ENCODE measurements around the gene XRCC5. TPM values are rescaled to one million over a fixed set of nuclear protein-coding genes. Genes with fewer than 3 reads are reported as not detected.

The XRCC5 gene
- total and polyA plus RNA-seq, 10 of the 15 experiments (the other 5 are each of a cell fraction or from before 2014, with no cell fraction given): 259 to 815 (median 530) TPM

GRCh38 chr2:216229277-216229914, 120.2 kb downstream of the XRCC5 start:
- H3K4me2 ChIP-seq (ENCODE audit: control insufficient read depth, insufficient read depth): no peak overlapping the region
- POLR2A ChIA-PET: no interaction called here
- H3K9me3 ChIP-seq (replicated peaks; ENCODE audit: control insufficient read depth, insufficient read depth, low read length): no peaks in the 10 kb centered on the region; the same call in 1 of the 3 replicates
- H3K4me3 ChIP-seq: no peak overlapping the region
- no peak overlapping the region for H3K27ac ChIP-seq (ENCODE audit: control insufficient read depth, insufficient read depth)
- no peaks in the 10 kb centered on the region for H3K27me3 ChIP-seq (replicated peaks in 1 of 2; ENCODE audit: control insufficient read depth in 2 of 2, insufficient read depth in 2 of 2, low read length in 1 of 2)
- ATAC-seq (no peak), FAIRE-seq (no peak), DNase-seq (ENCODE audit: low read depth, low spot score) (no peak)
- SMC1A ChIA-PET (ENCODE audit: uncharacterized antibody, unreplicated experiment): interaction anchor here (0.6 kb wide), 1 partner anchor 53 kb away, joined by 3 read pairs; no protein-coding TSS in a partner anchor
- no peaks in the 10 kb centered on the region for H3K4me1 ChIP-seq (ENCODE audit: control insufficient read depth, insufficient read depth, low read length)
- WGBS (ENCODE audit: insufficient coverage, insufficient replicate concordance, low lambda C conversion rate, missing lambda C conversion rate): 76% methylated on average over 5 of the region's 5 CpGs
- BruUV-seq (replicated peaks): no TSS peak
- RAD21 ChIA-PET (ENCODE audit: unreplicated experiment): no interaction called here
- CTCF ChIA-PET: no interaction called here
- H3K9ac ChIP-seq (ENCODE audit: control insufficient read depth, insufficient read depth, low read length): no peak overlapping the region
- H4K20me1 ChIP-seq (ENCODE audit: control insufficient read depth, insufficient read depth): no peaks in the 10 kb centered on the region
- intact Hi-C loops (cut with micrococcal nuclease; ENCODE audit: unreplicated experiment) (no loop called here), in situ Hi-C loops (cut with MboI) (no loop called here)
- H2AFZ ChIP-seq (ENCODE audit: control insufficient read depth, low read depth, low read length): no peak overlapping the region
- no peaks in the 10 kb centered on the region for H3K79me2 ChIP-seq (ENCODE audit: control insufficient read depth, insufficient read depth, low read length)
- TF ChIP-seq SMAD5 (IDR thresholded peaks at IDR 0.05; ENCODE audit: low read depth) (no peak), SIN3A (IDR thresholded peaks at IDR 0.05; ENCODE audit: low read depth, low read length) (no peak), GABPA (IDR thresholded peaks at IDR 0.05; ENCODE audit: low read depth) (no peak)
- H3K36me3 ChIP-seq (ENCODE audit: control insufficient read depth in 2 of 2, insufficient read depth in 2 of 2, low read length in 1 of 2): no peaks in the 10 kb centered on the region; a peak in 1 of 4 replicates

- RAD21 ChIA-PET (ENCODE audit: unreplicated experiment): no interaction called here
- no peak for FAIRE-seq
- H3K4me1 ChIP-seq (ENCODE audit: control insufficient read depth, insufficient read depth, low read length): no peaks in the 10 kb centered on the region
- SMC1A ChIA-PET (ENCODE audit: uncharacterized antibody, unreplicated experiment): no interaction called here
- no peaks in the 10 kb centered on the region; the same call in 1 of the 3 replicates for H3K9me3 ChIP-seq (replicated peaks; ENCODE audit: control insufficient read depth, insufficient read depth, low read length)
- ATAC-seq: no peak
- no peaks in the 10 kb centered on the region for H3K27me3 ChIP-seq (replicated peaks in 1 of 2; ENCODE audit: control insufficient read depth in 2 of 2, insufficient read depth in 2 of 2, low read length in 1 of 2)
- H3K9ac ChIP-seq (ENCODE audit: control insufficient read depth, insufficient read depth, low read length): no peak overlapping the region
- BruUV-seq (replicated peaks): no TSS peak
- H4K20me1 ChIP-seq (ENCODE audit: control insufficient read depth, insufficient read depth): no peaks in the 10 kb centered on the region
- CTCF ChIA-PET: interaction anchor here (0.9 to 1.8 kb wide), 2 partner anchors 9 to 52 kb away, joined by 3 to 6 read pairs; no protein-coding TSS in a partner anchor
- no peak overlapping the region for H3K4me2 ChIP-seq (ENCODE audit: control insufficient read depth, insufficient read depth)
- H3K79me2 ChIP-seq (ENCODE audit: control insufficient read depth, insufficient read depth, low read length): no peaks in the 10 kb centered on the region
- H3K36me3 ChIP-seq (ENCODE audit: control insufficient read depth in 2 of 2, insufficient read depth in 2 of 2, low read length in 1 of 2): no peaks in the 10 kb centered on the region; a peak in 1 of 4 replicates
- H3K27ac ChIP-seq (ENCODE audit: control insufficient read depth, insufficient read depth): no peak overlapping the region
- DNase-seq (ENCODE audit: low read depth, low spot score): no peak
- no peak overlapping the region for H3K4me3 ChIP-seq
- intact Hi-C loops (cut with micrococcal nuclease; ENCODE audit: unreplicated experiment): no loop called here
- no peak overlapping the region for H2AFZ ChIP-seq (ENCODE audit: control insufficient read depth, low read depth, low read length)
- POLR2A ChIA-PET: no interaction called here
- 0% methylated on average over 1 of the region's 1 CpG for WGBS (ENCODE audit: insufficient coverage, insufficient replicate concordance, low lambda C conversion rate, missing lambda C conversion rate)
- in situ Hi-C loops (cut with MboI): no loop called here
- TF ChIP-seq TCF7 (IDR thresholded peaks at IDR 0.05; ENCODE audit: borderline replicate concordance) (peak; percentile 26; the same call in 1 of the 2 replicates), TBL1XR1 (IDR thresholded peaks at IDR 0.05; ENCODE audit: low read depth, low read length) (no peak)
Measured at GRCh38 chr2:216231867-216232266, 122.7 kb downstream of the XRCC5 start.

Measured in GM12878 (cell line).